OCI-LY3 (cell line): ENCODE data around the gene MEX3A.

ENCODE experiments used
- CTCF ChIP-seq: fragments of 200-600, 300-600 bp; sonication (generic); IDR thresholded peaks from 2 replicates; pipeline ENCODE4 v1.5.1; 2014; ENCODE audit warnings: antibody characterized with exemption, low read length, low read depth
- EZH2phosphoT487 ChIP-seq: fragments of 200-600 bp; shearing (Covaris generic); IDR thresholded peaks from 2 replicates; pipeline ENCODE4 v1.6.1; 2018; ENCODE audit warnings: antibody characterized with exemption, mixed run types, low read depth

GRCh38 chr1:156114101-156114918, 32.0 kb upstream of the MEX3A start, which contains the start of gene LMNA:
- TF ChIP-seq CTCF (no peak), EZH2phosphoT487 (no peak)
